ENCODE data around the gene JMJD4.

DNA sequence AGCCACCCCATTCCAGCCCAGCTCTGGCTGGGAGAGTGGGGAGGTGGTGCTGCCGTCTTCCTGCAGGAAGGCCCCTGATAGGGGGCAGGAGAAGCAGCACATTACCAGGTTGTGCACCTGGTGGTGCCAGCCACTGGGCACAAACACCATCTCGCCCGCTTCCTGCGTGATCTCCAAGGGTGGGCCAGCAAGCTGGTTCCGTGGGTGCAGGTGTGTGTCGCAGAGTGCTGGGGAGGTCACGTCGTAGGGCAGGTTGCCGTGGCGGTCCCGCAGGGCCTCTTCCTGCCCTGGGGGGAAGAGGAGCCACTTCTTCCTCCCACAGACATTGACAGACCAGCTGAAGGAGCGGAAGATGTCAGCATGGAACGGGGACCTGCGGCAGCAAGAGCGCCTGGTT, 1.8 kb downstream of the JMJD4 start:
- TF ChIP-seq, protein P1, sequence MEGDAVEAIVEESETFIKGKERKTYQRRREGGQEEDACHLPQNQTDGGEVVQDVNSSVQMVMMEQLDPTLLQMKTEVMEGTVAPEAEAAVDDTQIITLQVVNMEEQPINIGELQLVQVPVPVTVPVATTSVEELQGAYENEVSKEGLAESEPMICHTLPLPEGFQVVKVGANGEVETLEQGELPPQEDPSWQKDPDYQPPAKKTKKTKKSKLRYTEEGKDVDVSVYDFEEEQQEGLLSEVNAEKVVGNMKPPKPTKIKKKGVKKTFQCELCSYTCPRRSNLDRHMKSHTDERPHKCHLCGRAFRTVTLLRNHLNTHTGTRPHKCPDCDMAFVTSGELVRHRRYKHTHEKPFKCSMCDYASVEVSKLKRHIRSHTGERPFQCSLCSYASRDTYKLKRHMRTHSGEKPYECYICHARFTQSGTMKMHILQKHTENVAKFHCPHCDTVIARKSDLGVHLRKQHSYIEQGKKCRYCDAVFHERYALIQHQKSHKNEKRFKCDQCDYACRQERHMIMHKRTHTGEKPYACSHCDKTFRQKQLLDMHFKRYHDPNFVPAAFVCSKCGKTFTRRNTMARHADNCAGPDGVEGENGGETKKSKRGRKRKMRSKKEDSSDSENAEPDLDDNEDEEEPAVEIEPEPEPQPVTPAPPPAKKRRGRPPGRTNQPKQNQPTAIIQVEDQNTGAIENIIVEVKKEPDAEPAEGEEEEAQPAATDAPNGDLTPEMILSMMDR (IDR thresholded peaks at IDR 0.05), result no peak
- no peak for TF ChIP-seq POLR2A (IDR thresholded peaks at IDR 0.05)
